LNCAP (cell line): ENCODE results near the gene PPP2R2C.

Experiments
- TF ChIP-seq, protein P1 (sequence below): fragments of 450-650 bp; IDR thresholded peaks from 2 replicates; pipeline ENCODE4 v1.5.1; 2017; ENCODE audit warnings: mild to moderate bottlenecking

PPP2R2C gene

DNA sequence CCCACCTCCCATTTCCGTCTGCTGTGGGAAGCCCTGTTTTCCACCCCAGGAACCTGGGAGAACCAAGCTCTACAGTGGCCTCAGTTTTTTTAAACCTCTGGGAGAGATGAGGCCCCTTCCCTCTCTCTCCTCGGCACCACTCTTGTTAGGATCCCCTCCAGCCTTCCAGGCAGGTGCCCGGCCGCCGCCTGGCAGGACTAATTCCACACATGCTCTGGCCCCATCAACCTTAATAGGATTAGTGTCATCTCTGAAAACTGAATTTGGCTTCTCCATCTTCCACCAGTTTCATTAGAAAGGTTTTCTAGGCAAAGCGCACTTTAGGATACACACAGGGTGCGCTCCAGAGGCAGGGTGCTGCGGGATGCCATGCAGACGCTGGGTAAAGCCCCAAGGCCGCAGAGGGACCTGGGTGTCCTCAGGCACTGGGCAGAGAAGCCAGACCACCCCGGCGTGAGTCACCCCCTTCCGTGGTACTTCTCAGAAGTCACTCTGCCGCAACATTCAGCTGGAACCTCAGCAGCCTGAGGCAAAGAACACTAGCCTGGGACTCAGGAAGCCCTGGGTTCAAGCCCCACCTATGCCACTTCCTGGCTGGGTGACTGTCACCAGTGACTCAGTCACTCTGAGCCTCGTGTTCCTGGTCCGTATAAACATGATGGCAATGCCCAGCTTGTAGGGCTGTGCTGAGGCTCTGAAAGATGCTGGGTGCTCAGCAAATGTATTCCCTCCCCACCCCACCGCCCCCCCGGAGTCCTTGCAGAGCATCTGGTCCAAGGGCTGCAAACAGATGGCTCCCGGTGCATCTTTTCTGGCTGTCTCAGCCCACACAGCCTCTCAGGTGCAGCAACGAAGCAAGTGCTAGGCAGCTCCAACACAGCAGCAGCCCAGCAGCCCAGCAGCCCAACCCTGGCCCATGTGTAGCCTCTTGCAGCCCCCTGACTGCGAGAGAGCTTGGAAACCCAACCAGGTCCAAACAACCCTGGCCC lies 29.1 kb downstream of the PPP2R2C start:
- TF ChIP-seq, protein P1, sequence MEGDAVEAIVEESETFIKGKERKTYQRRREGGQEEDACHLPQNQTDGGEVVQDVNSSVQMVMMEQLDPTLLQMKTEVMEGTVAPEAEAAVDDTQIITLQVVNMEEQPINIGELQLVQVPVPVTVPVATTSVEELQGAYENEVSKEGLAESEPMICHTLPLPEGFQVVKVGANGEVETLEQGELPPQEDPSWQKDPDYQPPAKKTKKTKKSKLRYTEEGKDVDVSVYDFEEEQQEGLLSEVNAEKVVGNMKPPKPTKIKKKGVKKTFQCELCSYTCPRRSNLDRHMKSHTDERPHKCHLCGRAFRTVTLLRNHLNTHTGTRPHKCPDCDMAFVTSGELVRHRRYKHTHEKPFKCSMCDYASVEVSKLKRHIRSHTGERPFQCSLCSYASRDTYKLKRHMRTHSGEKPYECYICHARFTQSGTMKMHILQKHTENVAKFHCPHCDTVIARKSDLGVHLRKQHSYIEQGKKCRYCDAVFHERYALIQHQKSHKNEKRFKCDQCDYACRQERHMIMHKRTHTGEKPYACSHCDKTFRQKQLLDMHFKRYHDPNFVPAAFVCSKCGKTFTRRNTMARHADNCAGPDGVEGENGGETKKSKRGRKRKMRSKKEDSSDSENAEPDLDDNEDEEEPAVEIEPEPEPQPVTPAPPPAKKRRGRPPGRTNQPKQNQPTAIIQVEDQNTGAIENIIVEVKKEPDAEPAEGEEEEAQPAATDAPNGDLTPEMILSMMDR = no peak

- TF ChIP-seq, protein P1 = no peak
Measured at GRCh38 chr4:6442555-6442954, 29.9 kb downstream of the PPP2R2C start.

DNA sequence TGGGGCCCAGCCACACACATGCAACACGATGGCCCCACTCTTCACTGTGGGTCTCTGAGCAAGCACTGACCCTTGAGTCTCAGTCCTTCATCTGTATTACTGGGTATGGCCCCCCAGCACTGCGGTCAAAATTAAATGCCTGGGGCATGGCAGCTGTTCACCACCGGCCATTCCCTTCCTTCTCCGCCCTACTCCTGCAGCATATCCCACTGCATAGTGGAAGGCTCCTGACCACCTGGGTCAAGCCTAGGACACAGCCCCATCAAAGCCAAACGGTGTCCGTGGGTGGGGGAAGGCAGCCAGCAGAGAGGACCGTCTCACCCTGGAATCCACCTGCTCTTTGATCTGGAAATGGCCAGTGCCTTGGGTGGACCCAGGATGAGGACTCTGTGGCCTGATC lies 30.7 kb downstream of the PPP2R2C start:
- TF ChIP-seq, protein P1 = no peak

- TF ChIP-seq, protein P1 = no peak
Measured at GRCh38 chr4:6441202-6441582, 31.2 kb downstream of the PPP2R2C start.

DNA sequence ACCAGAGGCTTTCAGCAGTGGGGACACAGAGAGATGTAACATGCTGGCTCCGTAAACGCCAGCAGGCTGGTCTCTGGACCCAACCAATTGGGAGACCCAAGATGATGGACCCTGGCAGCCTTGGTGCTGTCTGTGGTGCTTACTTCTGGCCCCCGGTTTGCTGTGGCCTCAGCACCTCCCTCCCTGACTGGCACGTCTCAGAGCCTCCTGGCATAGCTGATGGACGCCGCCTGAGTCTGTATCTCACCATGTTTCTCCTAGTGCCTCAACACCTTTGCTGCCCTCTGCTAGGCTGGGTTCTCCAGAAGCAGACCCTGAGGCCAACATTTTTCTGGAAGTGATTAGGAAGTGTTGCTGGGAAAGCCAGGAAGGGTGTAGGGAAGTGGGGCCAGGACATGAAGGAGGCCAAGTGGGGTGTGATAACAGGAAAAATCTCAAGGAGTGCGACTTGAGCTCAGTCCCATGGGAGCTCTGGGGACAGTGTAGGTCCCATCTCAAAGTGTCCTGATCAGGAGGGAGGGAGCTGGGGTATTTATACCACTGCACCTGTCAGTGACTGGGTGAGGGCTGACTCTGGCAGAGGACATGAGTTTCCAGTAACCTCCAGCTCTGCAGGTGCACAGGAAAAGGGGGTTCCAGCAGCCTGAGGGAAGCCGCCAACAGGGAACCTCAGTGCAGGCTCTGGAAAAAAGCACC lies 31.8 kb downstream of the PPP2R2C start:
- TF ChIP-seq, protein P1 = no peak

GRCh38 chr4:6439120-6439762 lies 33.2 kb downstream of the PPP2R2C start:
- TF ChIP-seq, protein P1 = no peak

GRCh38 chr4:6437826-6438238 lies 34.6 kb downstream of the PPP2R2C start:
- TF ChIP-seq, protein P1 = no peak
